ENCODE data around the gene DUSP16.
"Not testable (repeated sequence)": the region's sequence is repeated elsewhere in the genome, so short reads cannot be mapped to it uniquely, and the experiment has no call there.

DUSP16 gene

DNA sequence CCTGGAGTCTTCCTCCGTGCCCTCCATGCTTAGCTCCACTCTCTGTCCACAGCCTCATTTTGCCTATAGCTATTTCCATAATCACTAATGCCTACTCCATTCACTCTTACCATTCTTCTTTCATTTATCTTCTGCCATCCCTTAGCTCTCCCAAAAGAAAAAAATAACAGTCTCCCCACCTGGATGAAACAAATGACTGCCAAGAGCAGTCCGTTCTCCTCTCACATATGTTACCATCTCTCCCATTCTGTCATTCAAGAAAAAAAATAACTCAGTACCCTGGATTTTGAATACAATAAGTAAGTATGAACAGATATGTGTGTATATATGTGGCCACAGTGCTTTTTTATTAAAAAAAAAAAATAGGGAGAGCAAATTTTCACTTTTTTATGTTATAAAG, 13.2 kb downstream of the DUSP16 start:
- no peak for DNase-seq (ENCODE audit: low spot score)

DNA sequence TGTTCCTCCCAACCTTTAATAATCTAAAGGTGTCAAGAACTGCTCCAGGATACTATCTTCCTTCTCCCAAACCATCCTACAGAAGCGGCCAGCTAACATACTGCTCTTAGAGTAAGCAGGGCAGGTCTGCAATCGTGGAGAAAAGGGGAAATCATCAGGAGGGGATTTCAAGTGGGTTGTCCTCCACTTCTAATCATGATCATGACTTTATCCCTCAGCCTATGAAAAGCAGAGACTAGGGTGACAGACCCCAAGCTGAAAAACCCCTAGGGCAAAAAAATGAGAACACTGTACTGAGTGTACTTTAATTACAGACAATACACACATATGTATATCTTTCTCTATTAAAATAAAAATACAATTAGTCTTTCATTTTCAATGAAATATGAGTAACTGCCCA, 13.9 kb downstream of the DUSP16 start:
- DNase-seq (ENCODE audit: low spot score) = no peak

DNA sequence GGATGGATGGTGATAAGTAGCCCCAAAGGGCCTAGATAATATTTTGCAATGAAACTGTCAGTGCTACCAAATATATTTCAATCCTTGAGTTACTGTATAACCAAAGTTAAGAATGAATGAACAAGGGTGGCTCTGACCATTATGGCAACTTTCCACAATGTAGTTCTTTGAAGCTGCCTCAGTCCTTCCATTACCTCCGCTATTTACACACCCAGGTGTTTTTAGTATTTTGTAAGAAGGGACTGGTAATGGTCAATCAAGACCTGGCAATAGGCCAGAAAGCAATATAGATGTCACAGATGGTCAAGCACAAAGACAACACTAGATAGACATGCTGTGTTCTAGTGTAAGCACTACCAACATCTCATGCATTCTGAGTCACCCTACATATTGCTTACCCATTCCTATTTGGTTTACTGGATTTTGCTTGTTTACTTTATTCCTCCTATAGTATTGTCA, 16.3 kb downstream of the DUSP16 start:
- no peak for DNase-seq (ENCODE audit: low spot score)

DNA sequence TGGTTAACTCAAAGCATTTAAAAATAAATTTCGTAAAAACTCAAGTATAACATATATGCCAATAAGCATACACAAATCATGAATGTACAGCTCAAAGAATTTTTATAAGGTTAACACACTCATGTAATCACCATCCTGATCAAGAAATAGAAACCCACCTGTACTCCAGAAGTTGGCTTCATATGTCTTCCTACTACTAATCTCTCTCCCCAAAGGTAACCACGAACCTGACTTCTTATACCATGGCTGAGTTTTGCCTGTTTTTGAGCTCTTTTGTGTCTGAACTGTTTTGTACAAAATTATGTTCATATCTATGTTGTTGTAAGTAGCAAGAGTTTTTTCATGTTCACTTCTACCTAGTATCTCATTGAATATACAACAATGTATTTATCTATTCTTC, 18.7 kb downstream of the DUSP16 start:
- no peak for DNase-seq (ENCODE audit: low spot score)

DNA sequence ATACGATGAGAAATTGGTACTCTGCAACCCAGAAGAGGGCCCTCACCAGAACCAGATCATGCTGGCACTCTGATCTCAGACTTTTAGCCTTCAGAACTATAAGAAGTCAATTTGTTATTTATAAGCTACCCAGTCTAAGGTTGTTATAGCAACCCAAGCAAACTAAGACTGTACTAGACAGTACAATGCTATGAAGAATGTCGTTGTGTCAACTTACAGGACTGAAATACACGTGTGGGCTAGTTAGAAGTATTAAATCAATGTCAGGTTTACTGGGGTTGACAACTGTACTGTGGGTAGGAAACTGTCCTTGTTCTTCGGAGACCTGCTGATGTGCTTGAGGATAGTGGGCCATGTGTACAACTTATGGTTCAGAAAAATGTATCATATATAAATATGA, 19.7 kb downstream of the DUSP16 start:
- no peak for DNase-seq (ENCODE audit: low spot score)

DNA sequence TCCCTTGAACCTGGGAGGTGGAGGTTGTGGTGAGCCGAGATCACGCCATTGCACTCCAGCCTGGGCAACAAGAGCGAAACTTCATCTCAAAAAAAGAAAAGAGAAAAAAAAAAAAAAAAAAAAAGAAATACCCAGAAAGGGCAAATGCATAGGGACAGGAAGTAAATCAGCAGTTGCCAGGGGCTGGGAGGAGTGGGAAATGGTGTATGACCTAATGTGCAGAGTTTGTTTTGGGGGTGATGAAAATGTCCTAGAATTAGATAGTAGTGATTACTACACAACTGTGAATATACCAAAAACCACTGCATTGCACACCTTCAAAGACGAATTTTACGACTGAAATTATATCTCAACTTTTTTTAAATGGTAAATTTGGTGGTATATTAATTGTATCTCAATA, 20.4 kb downstream of the DUSP16 start:
- DNase-seq (ENCODE audit: low spot score) = no peak

DNA sequence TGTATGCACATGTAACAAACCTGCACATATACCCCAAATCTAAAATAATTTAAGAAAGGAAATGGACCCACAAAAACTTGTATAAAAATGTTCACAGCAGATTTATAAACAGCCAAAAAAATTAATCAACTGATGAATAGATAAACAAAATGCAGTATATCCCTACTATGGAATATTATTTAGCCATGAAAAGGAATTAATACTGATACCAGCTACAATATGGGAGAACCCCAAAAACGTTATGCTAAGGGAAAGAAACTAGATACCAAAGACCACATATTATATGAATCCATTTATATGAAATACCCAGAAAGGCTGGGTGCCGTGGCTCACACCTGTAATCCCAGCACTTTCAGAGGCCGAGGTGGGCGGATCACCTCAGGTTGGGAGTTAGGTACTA, 20.9 kb downstream of the DUSP16 start:
- no peak for DNase-seq (ENCODE audit: low spot score)

DNA sequence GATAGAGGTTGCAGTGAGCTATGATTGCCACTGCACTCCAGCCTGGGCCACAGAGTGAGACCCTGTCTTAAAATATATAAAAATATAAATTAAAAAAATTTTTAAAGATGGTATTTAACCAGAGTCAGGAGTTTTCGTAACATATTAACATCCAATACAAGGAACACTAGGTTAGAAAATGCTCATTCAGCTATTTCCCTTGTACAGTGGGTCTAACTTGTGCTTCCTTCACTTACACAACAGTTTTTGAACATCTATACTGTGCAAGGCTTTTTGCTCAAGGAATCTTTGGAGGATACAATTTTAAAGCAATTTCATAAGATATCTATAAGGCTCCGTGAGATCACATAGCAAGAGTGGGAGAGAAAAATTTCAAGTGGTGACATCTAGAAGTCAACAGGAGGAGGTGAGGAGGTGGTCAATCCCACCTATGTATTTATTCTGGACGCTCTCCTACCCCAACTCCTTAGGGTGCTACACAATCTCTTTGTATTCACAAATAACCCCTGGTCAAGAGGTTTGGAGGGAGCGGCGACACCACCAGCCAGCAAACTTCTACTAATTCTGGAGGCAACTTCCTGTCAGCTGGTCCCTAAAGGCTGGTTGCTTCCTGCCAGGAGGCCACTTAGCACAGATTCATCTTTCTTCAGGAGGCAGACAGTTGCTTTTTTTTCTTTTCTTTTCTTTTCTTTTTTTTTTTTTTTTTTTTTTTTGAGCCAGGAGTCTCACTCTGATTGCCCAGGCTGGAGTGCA, 22.2 kb downstream of the DUSP16 start:
- no peak for DNase-seq (ENCODE audit: low spot score)

DNA sequence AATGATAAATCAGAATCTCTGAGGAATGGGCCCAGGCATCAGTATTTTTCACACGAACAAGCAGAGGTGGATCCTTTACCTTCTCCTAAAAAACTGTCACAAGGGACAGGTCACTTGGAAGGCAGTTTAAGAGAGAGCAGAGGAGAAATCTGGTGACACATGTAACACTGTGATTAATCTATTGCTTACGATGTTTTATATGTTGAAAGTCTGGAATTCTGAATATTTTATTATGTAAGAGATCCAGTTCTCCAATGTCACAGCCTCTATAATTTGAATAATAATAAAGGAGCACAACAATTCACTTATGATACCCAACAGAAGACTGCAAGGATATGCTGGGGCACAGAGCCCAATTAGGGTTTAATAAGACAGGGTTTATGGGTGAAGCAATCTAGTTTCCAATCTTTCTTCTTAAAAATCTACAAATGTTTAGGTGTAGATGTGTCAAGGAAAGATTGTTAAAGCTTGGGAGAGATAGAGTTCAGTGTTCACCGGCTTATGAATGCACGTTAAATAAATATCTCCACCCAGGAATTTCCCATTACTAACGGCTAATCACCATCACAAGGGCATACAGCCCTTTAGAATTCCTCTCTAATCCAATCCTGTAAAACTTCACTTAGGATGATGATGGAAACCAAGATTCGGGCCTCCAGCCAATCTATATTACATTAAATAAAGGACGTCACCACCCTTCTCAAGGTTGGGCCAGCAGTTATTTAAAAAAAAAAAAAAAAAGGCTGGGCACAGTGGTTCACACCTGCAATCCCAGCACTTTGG, 23.4 kb downstream of the DUSP16 start:
- no peak for DNase-seq (ENCODE audit: low spot score)

DNA sequence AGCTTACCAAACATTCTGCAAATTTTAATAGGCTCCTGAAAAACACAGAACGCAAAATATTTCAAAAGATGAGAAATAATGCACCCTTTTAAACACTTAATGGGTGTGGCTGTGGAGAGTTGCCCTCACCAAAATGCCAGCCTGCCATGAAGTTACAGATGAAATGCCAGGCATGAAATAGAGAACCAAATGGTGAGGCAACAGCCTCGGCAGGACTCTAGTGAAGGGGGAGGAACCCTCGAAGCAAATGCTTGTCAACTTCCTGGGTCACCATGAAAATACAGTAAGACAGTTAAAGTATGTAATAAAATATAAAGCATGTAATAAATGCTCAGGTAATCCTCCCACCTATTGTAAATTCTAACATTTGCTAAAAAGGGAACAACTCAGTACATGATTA, 24.1 kb downstream of the DUSP16 start:
- DNase-seq (ENCODE audit: low spot score) = no peak

DNA sequence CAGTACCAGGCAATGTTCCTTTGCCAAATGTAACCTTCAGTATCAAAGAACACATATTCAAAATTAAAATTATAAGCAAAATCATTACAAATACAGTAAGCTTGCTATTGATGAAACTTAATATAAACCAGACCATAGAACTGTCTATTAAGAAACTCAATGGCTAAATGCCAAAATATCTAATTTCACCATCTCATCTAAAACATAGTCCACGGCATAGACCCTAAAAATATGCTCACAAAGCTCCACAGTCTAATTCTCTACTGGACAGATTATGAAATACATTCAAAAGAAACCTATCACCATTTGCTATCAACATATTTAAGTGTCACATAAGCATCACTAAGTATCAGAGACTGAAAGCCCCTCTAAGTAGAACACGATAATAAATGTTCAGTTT, 25.2 kb downstream of the DUSP16 start:
- DNase-seq (ENCODE audit: low spot score) = no peak

DNA sequence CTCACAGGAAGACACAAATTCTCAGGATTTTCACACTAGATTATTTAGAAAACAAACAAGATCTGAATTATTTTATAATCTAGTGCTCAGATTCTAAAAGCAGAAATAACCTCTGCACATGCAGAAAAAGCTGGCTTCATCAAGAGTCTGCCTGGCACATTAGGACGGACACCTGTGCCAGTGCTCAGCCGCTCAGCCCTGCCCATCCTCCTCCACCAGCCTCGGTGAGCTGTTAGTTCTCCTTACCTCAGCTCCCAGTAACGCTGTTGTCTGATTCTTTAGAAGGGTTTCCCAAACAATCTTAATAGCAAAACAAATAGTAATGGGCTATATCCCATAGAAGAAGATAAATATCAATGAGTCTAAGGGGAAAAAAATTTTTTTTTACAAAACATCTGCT, 27.7 kb downstream of the DUSP16 start:
- DNase-seq (ENCODE audit: low spot score) = no peak

DNA sequence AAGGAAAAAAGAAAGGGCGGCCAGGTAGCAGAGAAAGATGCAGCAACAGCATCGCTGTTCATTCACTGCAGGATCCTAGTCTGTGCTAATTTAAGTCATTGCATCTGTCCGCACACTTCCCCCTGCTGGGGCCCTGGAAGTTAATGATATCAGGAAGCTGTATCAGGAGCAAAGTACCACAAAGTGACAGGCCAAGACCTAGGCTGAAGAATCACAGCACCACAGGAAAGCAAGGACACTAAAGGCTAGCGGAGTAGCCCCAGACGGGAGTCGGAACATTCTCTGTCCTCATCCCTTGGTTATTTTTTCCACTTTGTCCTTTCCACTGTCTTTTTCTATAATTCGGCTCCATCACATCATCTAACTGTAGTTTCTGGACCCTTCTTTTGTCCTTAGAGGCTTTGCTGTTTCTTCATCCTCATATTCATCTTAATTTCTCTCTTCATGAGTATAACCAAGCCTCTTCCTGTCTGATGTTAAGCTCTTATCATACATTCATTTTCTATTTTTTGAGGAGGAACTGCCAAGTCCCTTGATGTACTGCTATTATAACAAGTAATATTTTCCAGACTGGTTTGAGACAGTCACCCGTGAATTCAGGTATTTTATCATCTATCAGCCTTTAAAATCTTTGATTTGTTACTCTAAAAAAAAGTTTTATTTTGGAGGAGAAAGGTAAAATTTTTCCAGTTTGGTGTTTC, 28.3 kb downstream of the DUSP16 start:
- DNase-seq (ENCODE audit: low spot score) = no peak

DNA sequence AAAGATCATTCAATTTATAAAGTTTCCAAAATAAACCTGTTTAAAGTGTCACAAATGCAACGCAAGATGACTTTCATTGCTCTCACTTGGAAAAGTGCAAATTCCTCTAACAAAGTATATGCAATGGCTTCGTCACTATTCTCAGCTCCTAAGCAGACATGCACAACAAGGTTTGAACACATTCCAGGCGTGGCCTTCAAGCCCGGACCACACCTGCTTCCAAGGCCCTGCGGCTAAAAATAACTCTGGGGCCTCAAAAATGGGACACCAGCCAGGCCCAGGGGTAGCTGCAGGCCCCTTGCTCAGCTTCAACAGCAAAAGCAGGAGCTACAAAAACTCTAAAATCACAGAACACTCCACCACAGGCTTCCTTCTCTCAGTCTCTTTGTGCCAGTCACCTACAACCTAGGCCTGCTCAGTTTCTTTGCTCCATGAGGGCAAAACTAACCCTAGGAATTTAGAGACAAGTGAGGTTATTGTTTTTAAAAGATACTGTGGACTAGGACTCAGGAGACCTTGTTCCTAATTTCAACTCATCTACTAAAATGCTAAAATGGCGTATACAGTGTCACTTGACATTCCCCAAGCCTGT, 29.3 kb downstream of the DUSP16 start:
- DNase-seq (ENCODE audit: low spot score) = no peak

DNA sequence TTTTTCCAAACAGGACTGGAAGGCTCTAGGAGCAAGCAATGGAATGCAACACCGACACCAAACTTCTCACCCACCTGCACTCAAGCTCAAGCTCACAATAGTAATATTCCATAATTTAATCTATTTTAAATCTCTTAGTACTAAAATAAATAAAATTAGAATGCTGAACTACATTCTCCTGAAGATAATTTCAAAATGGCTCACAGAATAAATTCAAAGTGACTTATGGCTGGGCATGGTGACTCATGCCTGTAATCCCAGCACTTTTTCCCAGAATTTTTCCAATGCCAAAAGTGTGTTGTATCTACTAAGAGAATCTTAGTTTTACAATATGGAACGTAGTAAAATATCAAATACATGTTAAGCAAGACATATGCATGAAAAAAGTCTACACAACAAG, 31.5 kb downstream of the DUSP16 start:
- no peak for DNase-seq (ENCODE audit: low spot score)

DNA sequence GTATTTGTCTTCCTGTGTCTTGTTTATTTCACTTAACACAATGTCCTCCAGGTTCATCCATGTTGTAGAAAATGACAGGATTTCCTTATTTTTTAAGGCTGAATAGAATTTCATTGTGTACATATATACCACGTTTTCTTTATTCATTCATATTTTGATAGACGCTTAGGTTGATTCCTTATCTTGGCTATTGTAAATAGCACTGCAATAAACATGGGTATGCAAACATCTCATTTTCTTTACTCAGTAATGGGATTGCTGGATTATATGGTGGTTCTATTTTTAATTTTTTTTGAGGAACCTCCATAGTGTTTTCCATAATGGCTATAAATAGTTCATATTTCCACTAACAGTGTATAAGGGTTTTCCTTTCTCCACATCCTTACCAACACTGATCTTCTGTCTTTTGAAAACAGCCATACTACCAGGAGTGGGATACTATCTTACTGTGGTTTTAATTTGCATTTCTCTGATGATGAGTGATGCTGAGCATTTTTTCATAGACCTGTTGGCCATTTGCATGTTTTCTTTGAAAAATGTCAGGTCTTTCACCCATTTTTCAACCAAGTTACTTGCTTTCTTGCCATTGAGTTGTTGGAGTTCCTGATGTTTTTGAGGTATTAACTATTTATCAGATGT, 32.8 kb downstream of the DUSP16 start:
- no peak for DNase-seq (ENCODE audit: low spot score)

DNA sequence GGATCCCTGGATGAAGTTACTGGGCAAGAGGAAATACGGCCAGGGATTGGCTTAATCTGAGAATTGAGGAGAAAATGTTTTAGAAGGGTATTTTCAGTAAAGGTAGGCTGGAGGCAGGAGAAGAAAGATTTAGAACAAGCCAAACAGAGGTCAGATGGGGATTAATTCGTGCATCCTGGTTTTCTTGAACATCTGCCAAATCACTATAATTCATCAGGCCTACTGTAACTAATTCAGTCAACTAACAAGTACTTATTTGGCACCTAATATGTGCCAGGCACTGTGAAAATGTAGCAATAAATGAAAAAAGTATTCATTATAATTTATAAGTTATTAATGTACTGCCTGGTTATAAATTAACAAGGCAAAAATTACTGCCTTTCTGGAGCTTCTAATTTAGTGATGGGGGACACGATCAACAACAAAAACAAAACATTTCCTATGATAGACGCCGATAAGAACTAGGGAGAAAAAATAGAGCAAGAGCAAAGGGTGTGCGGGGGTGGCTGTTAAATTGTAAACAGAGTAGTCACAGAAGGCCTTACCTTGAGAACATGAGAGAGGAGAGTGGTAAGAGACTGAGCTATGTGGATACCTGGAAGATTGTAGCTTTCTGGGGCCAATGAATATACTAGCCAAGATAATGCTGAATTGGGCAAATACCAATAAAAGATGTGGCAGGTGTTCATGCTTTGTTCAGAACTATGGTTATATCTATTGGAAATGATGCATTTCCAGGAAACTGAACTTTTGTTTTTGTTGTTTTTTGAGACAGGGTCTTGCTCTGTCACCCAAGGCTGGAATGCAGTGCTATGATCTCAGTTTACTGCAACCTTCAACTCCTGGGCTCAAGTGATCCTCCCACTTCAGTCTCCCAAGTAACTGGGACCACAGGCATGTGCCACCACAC, 34.0 kb downstream of the DUSP16 start:
- DNase-seq (ENCODE audit: low spot score) = no peak

DNA sequence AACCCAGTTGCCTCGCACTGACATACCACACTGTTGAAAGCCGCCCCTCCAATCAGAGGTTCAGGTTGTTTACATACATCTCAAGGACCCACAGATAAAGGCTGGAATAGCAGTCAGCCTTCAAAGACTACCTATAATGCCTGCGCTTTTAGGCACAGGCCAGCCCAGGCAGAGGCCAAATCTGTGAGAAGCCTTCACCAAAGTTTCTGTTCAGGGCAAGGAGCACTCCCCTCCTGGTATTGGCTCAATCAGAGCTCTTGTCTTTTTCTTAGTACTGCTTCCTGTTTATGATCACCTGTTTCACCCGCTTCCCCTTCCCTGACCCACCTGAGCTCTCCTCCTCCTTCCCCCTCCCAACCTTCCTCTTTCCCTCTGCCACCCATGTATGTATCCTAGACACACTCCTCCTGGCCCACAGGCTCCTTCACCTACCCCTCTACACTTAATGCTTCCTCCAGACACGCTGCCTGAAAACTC, 34.8 kb downstream of the DUSP16 start:
- DNase-seq (ENCODE audit: low spot score) = no peak

DNA sequence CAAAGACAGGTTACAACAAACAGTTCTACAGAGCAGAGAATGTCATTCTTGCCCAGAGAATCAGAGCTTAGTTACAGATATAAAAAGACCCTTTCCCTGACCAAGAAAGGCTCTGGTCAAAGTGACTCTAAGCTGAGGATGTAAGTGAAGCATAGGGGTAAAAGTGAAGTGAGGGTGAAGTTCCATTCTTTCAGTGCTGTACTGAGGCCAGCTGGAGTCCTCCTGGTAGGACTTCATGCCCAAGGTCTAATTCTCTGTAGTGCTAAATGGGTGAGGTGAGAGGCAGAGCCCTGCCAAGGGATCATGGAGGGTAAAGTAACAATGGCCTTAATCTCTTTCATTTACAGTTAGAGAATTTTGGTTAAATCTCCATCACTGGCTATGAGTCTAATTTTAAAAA, 38.5 kb downstream of the DUSP16 start:
- no peak for DNase-seq (ENCODE audit: low spot score)

DNA sequence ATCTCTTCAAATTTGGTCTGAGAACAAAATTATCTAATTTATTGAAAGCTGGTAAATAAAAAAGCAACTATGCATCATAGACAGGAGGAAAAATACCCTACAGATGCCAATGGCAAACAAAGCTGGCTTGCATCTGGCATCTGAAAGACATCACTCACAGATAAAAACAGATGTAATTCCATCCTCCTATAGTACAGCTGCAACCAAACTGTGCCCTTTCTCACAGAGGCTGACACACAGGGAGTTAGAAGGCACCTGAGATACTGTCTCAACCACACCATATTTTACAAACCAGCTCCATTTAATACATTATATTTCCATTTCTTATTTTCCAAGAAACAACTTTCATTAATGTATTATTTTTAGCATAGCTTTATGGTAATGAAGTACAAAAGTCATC, 39.4 kb downstream of the DUSP16 start:
- no peak for DNase-seq (ENCODE audit: low spot score)

DNA sequence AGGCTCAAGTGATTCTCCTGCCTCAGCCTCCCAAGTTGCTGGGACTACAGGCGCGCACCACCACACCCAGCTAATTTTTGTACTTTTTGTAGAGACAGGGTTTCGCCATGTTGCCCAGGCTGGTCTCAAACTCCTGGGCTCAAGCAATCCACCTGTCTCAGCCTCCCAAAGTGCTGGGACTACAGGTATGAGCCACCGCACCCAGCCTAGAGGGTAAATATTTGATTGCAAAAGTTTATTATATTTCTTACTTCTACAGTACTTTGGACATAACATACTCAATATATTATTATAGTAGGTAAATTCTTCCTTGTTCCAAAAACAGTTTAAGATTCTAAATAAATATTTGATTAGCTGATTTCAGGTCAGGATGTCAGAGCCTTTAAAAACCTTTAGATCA, 40.0 kb downstream of the DUSP16 start:
- not testable (repeated sequence) for DNase-seq (ENCODE audit: low spot score)

Data from pons (tissue), 1 donor.